Fibroblast of lung (primary cell): ENCODE measurements around the gene PARPBP.

Experiments
- EZH2 ChIP-seq: IDR thresholded peaks from 2 replicates; pipeline ENCODE4 v1.5.1; 2012; ENCODE audit warnings: low read length, control low read depth, mild to moderate bottlenecking; ENCODE audit errors: missing control alignments
- TF ChIP-seq, protein P1 (sequence below), 2 donors: IDR thresholded peaks in 1 of 2; conservative IDR thresholded peaks in 1 of 2; 1 replicate in 1 of 2; 2 replicates in 1 of 2; pipeline ENCODE4 v1.5.1; 2011 to 2012; ENCODE audit warnings: low read length in 2 of 2, control low read depth in 1 of 2, inconsistent platforms in 1 of 2, low read depth in 1 of 2, mild to moderate bottlenecking in 1 of 2

DNA sequence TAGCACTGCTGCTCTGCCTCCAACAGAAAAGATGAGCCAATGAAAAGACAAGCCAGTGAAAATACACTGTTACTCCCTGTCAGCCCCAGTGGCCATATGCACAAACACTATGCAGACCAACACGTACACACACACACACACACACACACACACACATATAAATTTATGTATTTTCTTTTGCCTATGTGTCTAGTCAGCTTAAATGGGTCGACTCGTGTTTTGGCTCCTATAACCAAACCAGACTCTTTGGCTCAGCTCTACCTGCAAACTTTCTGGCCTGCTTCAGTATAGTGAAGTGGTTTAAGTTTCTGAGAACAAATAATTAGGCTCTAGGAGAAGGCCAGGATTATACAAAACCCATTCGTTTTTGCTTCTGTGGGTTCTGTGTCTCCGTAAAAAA, 108.0 kb downstream of the PARPBP start:
- TF ChIP-seq, protein P1, sequence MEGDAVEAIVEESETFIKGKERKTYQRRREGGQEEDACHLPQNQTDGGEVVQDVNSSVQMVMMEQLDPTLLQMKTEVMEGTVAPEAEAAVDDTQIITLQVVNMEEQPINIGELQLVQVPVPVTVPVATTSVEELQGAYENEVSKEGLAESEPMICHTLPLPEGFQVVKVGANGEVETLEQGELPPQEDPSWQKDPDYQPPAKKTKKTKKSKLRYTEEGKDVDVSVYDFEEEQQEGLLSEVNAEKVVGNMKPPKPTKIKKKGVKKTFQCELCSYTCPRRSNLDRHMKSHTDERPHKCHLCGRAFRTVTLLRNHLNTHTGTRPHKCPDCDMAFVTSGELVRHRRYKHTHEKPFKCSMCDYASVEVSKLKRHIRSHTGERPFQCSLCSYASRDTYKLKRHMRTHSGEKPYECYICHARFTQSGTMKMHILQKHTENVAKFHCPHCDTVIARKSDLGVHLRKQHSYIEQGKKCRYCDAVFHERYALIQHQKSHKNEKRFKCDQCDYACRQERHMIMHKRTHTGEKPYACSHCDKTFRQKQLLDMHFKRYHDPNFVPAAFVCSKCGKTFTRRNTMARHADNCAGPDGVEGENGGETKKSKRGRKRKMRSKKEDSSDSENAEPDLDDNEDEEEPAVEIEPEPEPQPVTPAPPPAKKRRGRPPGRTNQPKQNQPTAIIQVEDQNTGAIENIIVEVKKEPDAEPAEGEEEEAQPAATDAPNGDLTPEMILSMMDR (conservative IDR thresholded peaks at IDR 0.05 in 1 of 2, IDR thresholded peaks at IDR 0.05 in 1 of 2; ENCODE audit: low read depth in 1 of 2, low read length in 2 of 2) = no peak
- TF ChIP-seq EZH2 = no peak
